Hepatic stellate cell (primary cell): ENCODE data around the gene ACOT11.
"Not testable (repeated sequence)": the region's sequence is repeated elsewhere in the genome, so short reads cannot be mapped to it uniquely, and the experiment has no call there.

Source experiments
- DNase-seq: peaks from one replicate; pipeline ENCODE4 v3.0.0; 2011; ENCODE audit warnings: low spot score

ACOT11 gene

GRCh38 chr1:54547601-54548388, at the start of gene ACOT11:
Gene ACOT11, plus strand, starts transcription at chr1:54548228. Its CDS starts 82 bp downstream, at chr1:54548310.
- DNase-seq = peak; percentile 82

- DNase-seq = no peak
Measured at GRCh38 chr1:54498383-54499096, 49.5 kb upstream of the ACOT11 start.

GRCh38 chr1:54499097-54499359, 49.0 kb upstream of the ACOT11 start:
- no peak for DNase-seq

- peak; percentile 51 for DNase-seq
Measured at GRCh38 chr1:54499360-54500106, 48.5 kb upstream of the ACOT11 start.

- DNase-seq = no peak
Measured at GRCh38 chr1:54500107-54500431, 48.0 kb upstream of the ACOT11 start.

- DNase-seq = no peak
Measured at GRCh38 chr1:54501849-54502248, 46.2 kb upstream of the ACOT11 start.

GRCh38 chr1:54502342-54502741, 45.7 kb upstream of the ACOT11 start:
- no peak for DNase-seq

GRCh38 chr1:54506594-54506993, 41.4 kb upstream of the ACOT11 start:
- peak; percentile 43 for DNase-seq

- DNase-seq = no peak
Measured at GRCh38 chr1:54507033-54507870, 40.8 kb upstream of the ACOT11 start.

- no peak for DNase-seq
Measured at GRCh38 chr1:54510715-54511270, 37.2 kb upstream of the ACOT11 start.

- not testable (repeated sequence) for DNase-seq
Measured at GRCh38 chr1:54513921-54514580, 34.0 kb upstream of the ACOT11 start.

GRCh38 chr1:54516249-54516920, 31.6 kb upstream of the ACOT11 start:
- no peak for DNase-seq

- no peak for DNase-seq
Measured at GRCh38 chr1:54517496-54517895, 30.5 kb upstream of the ACOT11 start.

GRCh38 chr1:54518489-54518888, 29.5 kb upstream of the ACOT11 start:
- DNase-seq = no peak

GRCh38 chr1:54519709-54520108, 28.3 kb upstream of the ACOT11 start:
- no peak for DNase-seq

- DNase-seq = no peak
Measured at GRCh38 chr1:54520631-54521321, 27.3 kb upstream of the ACOT11 start.

GRCh38 chr1:54526565-54526964, 21.5 kb upstream of the ACOT11 start:
- not testable (repeated sequence) for DNase-seq

GRCh38 chr1:54528613-54529012, 19.4 kb upstream of the ACOT11 start:
- no peak for DNase-seq

- no peak for DNase-seq
Measured at GRCh38 chr1:54532033-54532432, 16.0 kb upstream of the ACOT11 start.

- DNase-seq = not testable (repeated sequence)
Measured at GRCh38 chr1:54536656-54537055, 11.4 kb upstream of the ACOT11 start.
